ENCODE data around the gene SPSB4. TPM values are rescaled to one million over a fixed set of nuclear protein-coding genes. Genes with fewer than 3 reads are reported as not detected.

SPSB4 gene
- total and polyA plus RNA-seq, 10 donors, result 0.87 to 10.7 (median 5.9) TPM

- H3K4me3 ChIP-seq, result no peak overlapping the region
- H3K9me3 ChIP-seq, result peaks cover 0 to 5% (median 0%) of the 10 kb centered on the region in 8 donors
- no peak for TF ChIP-seq POLR2A (IDR thresholded peaks at IDR 0.05)
- no peak for TF ChIP-seq CTCF (IDR thresholded peaks at IDR 0.05 in 8 of 11, conservative IDR thresholded peaks at IDR 0.05 in 3 of 11)
- no peak for TF ChIP-seq POLR2AphosphoS5 (IDR thresholded peaks at IDR 0.05)
- no peak for DNase-seq
- WGBS, 5 donors, result 13 to 27% (median 20%) methylated on average over 1 of the region's 1 CpG
- no peaks in the 10 kb centered on the region for H3K27me3 ChIP-seq (replicated peaks in 1 of 7)
- H3K36me3 ChIP-seq, result no peaks in the 10 kb centered on the region
- H3K27ac ChIP-seq, result no peak overlapping the region
- H3K4me1 ChIP-seq, result no peaks in the 10 kb centered on the region
- intact Hi-C loops (cut with DNase I; ENCODE audit: low total_unique reads), result no loop called here
Measured at GRCh38 chr3:141063831-141064230, 12.7 kb downstream of the SPSB4 start.

GRCh38 chr3:141064255-141064926, 13.2 kb downstream of the SPSB4 start:
- DNase-seq, result no peak
- intact Hi-C loops (cut with DNase I; ENCODE audit: low total_unique reads), result no loop called here

GRCh38 chr3:141065258-141065657, 14.1 kb downstream of the SPSB4 start:
- intact Hi-C loops (cut with DNase I; ENCODE audit: low total_unique reads), result no loop called here
- Histone ChIP-seq H3K4me3 (no peak overlapping the region), H3K4me1 (no peaks in the 10 kb centered on the region), H3K36me3 (no peaks in the 10 kb centered on the region), H3K9me3 (no peaks in the 10 kb centered on the region), H3K27me3 (replicated peaks in 1 of 7) (no peaks in the 10 kb centered on the region), H3K27ac (no peak overlapping the region)
- no peak for DNase-seq
- 65 to 87% (median 79%) methylated on average over 4 of the region's 4 CpGs for WGBS, 5 donors
- no peak for TF ChIP-seq POLR2A (IDR thresholded peaks at IDR 0.05)
- TF ChIP-seq POLR2AphosphoS5 (IDR thresholded peaks at IDR 0.05), result no peak
- no peak for TF ChIP-seq CTCF (IDR thresholded peaks at IDR 0.05 in 8 of 11, conservative IDR thresholded peaks at IDR 0.05 in 3 of 11)

More at GRCh38 chr3:141064255-141064926, 13.2 kb downstream of the SPSB4 start:
- no peak for TF ChIP-seq CTCF (IDR thresholded peaks at IDR 0.05 in 8 of 11, conservative IDR thresholded peaks at IDR 0.05 in 3 of 11)
- TF ChIP-seq POLR2A (IDR thresholded peaks at IDR 0.05), result no peak
- no peak for TF ChIP-seq POLR2AphosphoS5 (IDR thresholded peaks at IDR 0.05)
- 81 to 97% (median 92%) methylated on average over 6 of the region's 6 CpGs for WGBS, 5 donors
- no peaks in the 10 kb centered on the region for H3K27me3 ChIP-seq (replicated peaks in 1 of 7)
- H3K4me3 ChIP-seq, result no peak overlapping the region
- no peak overlapping the region for H3K27ac ChIP-seq
- H3K9me3 ChIP-seq, result peaks cover 0 to under 1% (median 0%) of the 10 kb centered on the region in 8 donors
- no peaks in the 10 kb centered on the region for H3K36me3 ChIP-seq
- no peaks in the 10 kb centered on the region for H3K4me1 ChIP-seq

GRCh38 chr3:141065841-141066805, 15.0 kb downstream of the SPSB4 start:
- intact Hi-C loops (cut with DNase I; ENCODE audit: low total_unique reads), result no loop called here
- TF ChIP-seq POLR2A (IDR thresholded peaks at IDR 0.05), result no peak
- TF ChIP-seq CTCF (IDR thresholded peaks at IDR 0.05 in 8 of 11, conservative IDR thresholded peaks at IDR 0.05 in 3 of 11), result no peak
- no peak for TF ChIP-seq POLR2AphosphoS5 (IDR thresholded peaks at IDR 0.05)
- no peaks in the 10 kb centered on the region for H3K9me3 ChIP-seq
- H3K4me3 ChIP-seq, result no peak overlapping the region
- no peaks in the 10 kb centered on the region for H3K36me3 ChIP-seq
- DNase-seq, result no peak
- 93 to 97% (median 96%) methylated on average over 44 to 81 of the region's 81 CpGs for WGBS, 5 donors
- no peak overlapping the region for H3K27ac ChIP-seq
- no peaks in the 10 kb centered on the region for H3K27me3 ChIP-seq (replicated peaks in 1 of 7)
- H3K4me1 ChIP-seq, result no peaks in the 10 kb centered on the region
